Calu3 (cell line): Measurements from ENCODE around the gene SPTBN1. TPM values are rescaled to one million over a fixed set of nuclear protein-coding genes. Genes with fewer than 3 reads are reported as not detected.

Source experiments
- BruUV-seq: library from RNA; stranded (reverse); fragments of 400-500 nt; replicated peaks from 2 replicates; lab custom pipeline; 2021; lab: Mats Ljungman, UMichigan
- CTCF ChIA-PET: fragments of 300-600 bp; sonication (Branson Sonifier 250); formaldehyde crosslinking; loops from one replicate; lab custom pipeline; 2022; ENCODE audit warnings: antibody characterized with exemption; lab: Charles Lee
- DNase-seq: peaks from one replicate; pipeline ENCODE4 v3.0.0; 2022
- H3K27ac Mint-ChIP-seq: one replicate; pipeline ENCODE4 v1.8.0; 2022; ENCODE audit warnings: mixed read lengths; ENCODE audit not compliant: unreplicated experiment
- H3K27me3 Mint-ChIP-seq: one replicate; pipeline ENCODE4 v1.8.0; 2022; ENCODE audit warnings: mixed read lengths; ENCODE audit not compliant: unreplicated experiment
- H3K36me3 Mint-ChIP-seq: one replicate; pipeline ENCODE4 v1.8.0; 2022; ENCODE audit warnings: mild to moderate bottlenecking, moderate library complexity, mixed read lengths; ENCODE audit not compliant: insufficient read depth, unreplicated experiment
- H3K4me1 Mint-ChIP-seq: one replicate; pipeline ENCODE4 v1.8.0; 2022; ENCODE audit warnings: mild to moderate bottlenecking, low read depth, mixed read lengths; ENCODE audit not compliant: unreplicated experiment
- H3K4me3 Mint-ChIP-seq: one replicate; pipeline ENCODE4 v1.8.0; 2022; ENCODE audit warnings: mild to moderate bottlenecking, low read depth, moderate library complexity, mixed read lengths; ENCODE audit not compliant: unreplicated experiment
- H3K9me3 Mint-ChIP-seq: one replicate; pipeline ENCODE4 v1.8.0; 2022; ENCODE audit warnings: low read depth, mixed read lengths; ENCODE audit not compliant: unreplicated experiment
- CTCF ChIP-seq: fragments of 200-600 bp; IDR thresholded peaks from one replicate; pipeline ENCODE4 v1.8.0; 2022; ENCODE audit warnings: antibody characterized with exemption; ENCODE audit not compliant: unreplicated experiment
- intact Hi-C: fragments of 100-400 bp; cut with micrococcal nuclease; formaldehyde crosslinking; loops from one replicate; pipeline ENCODE4 v1.10.0; 2022; ENCODE audit not compliant: unreplicated experiment
- total RNA-seq: library from RNA; stranded (reverse); gene quantifications from 2 replicates; pipeline ENCODE4 v1.2.3, GENCODE V29; 2022

The SPTBN1 gene
- total RNA-seq, 1 experiment from 2014 or later = 611 TPM

- peaks cover 100% of the 10 kb centered on the region for H3K36me3 Mint-ChIP-seq
- H3K9me3 Mint-ChIP-seq = no peaks in the 10 kb centered on the region
- TF ChIP-seq CTCF = no peak
- CTCF ChIA-PET = no interaction called here
- H3K27ac Mint-ChIP-seq = peak overlapping the region; percentile 42
- H3K4me3 Mint-ChIP-seq = no peak overlapping the region
- no peak for DNase-seq
- BruUV-seq = no TSS peak
- H3K27me3 Mint-ChIP-seq = no peaks in the 10 kb centered on the region
- H3K4me1 Mint-ChIP-seq = peaks cover 75% of the 10 kb centered on the region
- intact Hi-C loops = no loop called here
Measured at GRCh38 chr2:54617409-54617808, 161.3 kb downstream of the SPTBN1 start.

GRCh38 chr2:54618646-54619565 is 162.8 kb downstream of the SPTBN1 start:
- DNase-seq = no peak
- Mint-ChIP-seq H3K4me1 (peaks cover 60% of the 10 kb centered on the region), H3K27ac (peak overlapping the region; percentile 57), H3K4me3 (peak overlapping the region; percentile 18), H3K27me3 (no peaks in the 10 kb centered on the region), H3K9me3 (no peaks in the 10 kb centered on the region), H3K36me3 (peaks cover 100% of the 10 kb centered on the region)
- BruUV-seq = no TSS peak
- no peak for TF ChIP-seq CTCF
- intact Hi-C loops = no loop called here
- CTCF ChIA-PET = interaction anchor here (0.5 to 1.3 kb wide), 2 partner anchors 24 to 95 kb away, joined by 3 to 5 read pairs; no protein-coding TSS in a partner anchor

GRCh38 chr2:54619660-54620231 is 163.6 kb downstream of the SPTBN1 start:
- no peaks in the 10 kb centered on the region for H3K9me3 Mint-ChIP-seq
- CTCF ChIA-PET = interaction anchor here (1.3 kb wide), 1 partner anchor 95 kb away, joined by 3 read pairs; no protein-coding TSS in a partner anchor
- no TSS peak for BruUV-seq
- H3K27ac Mint-ChIP-seq = peak overlapping the region; percentile 5
- DNase-seq = no peak
- no peak overlapping the region for H3K4me3 Mint-ChIP-seq
- H3K27me3 Mint-ChIP-seq = no peaks in the 10 kb centered on the region
- H3K36me3 Mint-ChIP-seq = peaks cover 100% of the 10 kb centered on the region
- intact Hi-C loops = no loop called here
- TF ChIP-seq CTCF = no peak
- H3K4me1 Mint-ChIP-seq = peaks cover 52% of the 10 kb centered on the region

- DNase-seq = no peak
- intact Hi-C loops = no loop called here
- H3K9me3 Mint-ChIP-seq = no peaks in the 10 kb centered on the region
- peaks cover 100% of the 10 kb centered on the region for H3K36me3 Mint-ChIP-seq
- no peaks in the 10 kb centered on the region for H3K27me3 Mint-ChIP-seq
- CTCF ChIA-PET = no interaction called here
- H3K27ac Mint-ChIP-seq = peak overlapping the region; percentile 5
- H3K4me1 Mint-ChIP-seq = peaks cover 43% of the 10 kb centered on the region
- no peak for TF ChIP-seq CTCF
- no TSS peak for BruUV-seq
- no peak overlapping the region for H3K4me3 Mint-ChIP-seq
Measured at GRCh38 chr2:54620948-54621347, 164.8 kb downstream of the SPTBN1 start.
